ENCODE data around the gene DIPK1A.

- TF ChIP-seq CTCF (IDR thresholded peaks at IDR 0.05) (no peak), POLR2A (IDR thresholded peaks at IDR 0.05) (no peak)
These were observed 31.8 kb downstream of the DIPK1A start for GRCh38 chr1:92929461-92929860.
